Left ventricle myocardium inferior (tissue), 1 donor: ENCODE measurements around the gene CAPN2. TPM values are rescaled to one million over a fixed set of nuclear protein-coding genes. Genes with fewer than 3 reads are reported as not detected.
A peak's percentile ranks its signal among the peaks of the same experiment; 100 is the strongest.

Source experiments
- DNase-seq: peaks from one replicate; pipeline ENCODE4 v3.0.0-alpha.2; 2020
- H3K27ac ChIP-seq: fragments of 200-600 bp; replicated peaks from 2 replicates; pipeline ENCODE4 v1.8.0; 2021
- H3K27me3 ChIP-seq: fragments of 200-600 bp; 2 replicates; pipeline ENCODE4 v1.8.0; 2021; ENCODE audit warnings: low read depth
- H3K36me3 ChIP-seq: fragments of 200-600 bp; 2 replicates; pipeline ENCODE4 v1.8.0; 2021
- H3K4me1 ChIP-seq: fragments of 200-600 bp; 2 replicates; pipeline ENCODE4 v1.8.0; 2021
- H3K4me3 ChIP-seq: fragments of 200-600 bp; 2 replicates; pipeline ENCODE4 v1.8.0; 2021; ENCODE audit warnings: mild to moderate bottlenecking, moderate library complexity
- H3K9me3 ChIP-seq: fragments of 200-600 bp; replicated peaks from 2 replicates; pipeline ENCODE4 v1.8.0; 2021
- CTCF ChIP-seq: fragments of 200-600 bp; IDR thresholded peaks from 2 replicates; pipeline ENCODE4 v1.8.0; 2021; ENCODE audit warnings: antibody characterized with exemption, mild to moderate bottlenecking, borderline replicate concordance
- intact Hi-C: fragments of 100-400 bp; cut with micrococcal nuclease; formaldehyde crosslinking; loops from one replicate; pipeline ENCODE4 v1.11.0; 2022
- total RNA-seq: library from RNA; stranded (reverse); fragmentation: NEBNext Ultra II Directional; extraction: Animal tissue kit (Norgen Biotek cat#: 25700); gene quantifications from one replicate; pipeline ENCODE4 v1.2.1, GENCODE V29; 2021
- donor health status: DM: no; HTN: yes; CAD: no; lungs with severe emphysema.

CAPN2 gene
- total RNA-seq, 1 donor from 2014 or later, result 65.3 TPM

- intact Hi-C loops, result no loop called here
- Histone ChIP-seq H3K27me3 (no peaks in the 10 kb centered on the region), H3K4me3 (no peak overlapping the region), H3K4me1 (peaks cover 84% of the 10 kb centered on the region), H3K36me3 (peaks cover 66% of the 10 kb centered on the region), H3K9me3 (no peaks in the 10 kb centered on the region), H3K27ac (peak overlapping the region; percentile 44)
- TF ChIP-seq CTCF, result no peak
- DNase-seq, result no peak
Observed at GRCh38 chr1:223721658-223722607, 9.6 kb downstream of the CAPN2 start.

- TF ChIP-seq CTCF, result no peak
- Histone ChIP-seq H3K4me3 (no peak overlapping the region), H3K36me3 (peaks cover 55% of the 10 kb centered on the region), H3K9me3 (no peaks in the 10 kb centered on the region), H3K27ac (peak overlapping the region; percentile 41), H3K4me1 (peaks cover 86% of the 10 kb centered on the region), H3K27me3 (no peaks in the 10 kb centered on the region)
- DNase-seq, result no peak
- intact Hi-C loops, result no loop called here
Observed at GRCh38 chr1:223723351-223723904, 11.1 kb downstream of the CAPN2 start.

DNA sequence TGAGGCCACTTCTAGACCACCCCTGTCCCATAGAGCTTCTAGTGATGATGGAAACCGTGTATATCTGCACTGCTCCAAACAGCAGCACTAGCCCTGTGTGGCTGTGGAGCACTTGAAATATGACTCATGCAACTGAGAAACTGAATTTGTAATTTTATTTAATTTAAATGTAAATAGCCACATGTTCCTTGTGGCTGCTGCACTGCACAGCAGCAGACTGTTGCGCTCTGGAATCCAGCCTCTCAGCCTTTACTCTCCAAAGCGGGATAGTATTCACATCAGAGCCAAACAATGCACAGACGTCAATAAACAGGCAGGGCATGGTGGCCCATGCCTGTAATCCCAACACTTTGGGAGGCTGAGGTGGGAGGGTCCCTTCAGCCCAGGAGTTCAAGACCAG lies 12.0 kb downstream of the CAPN2 start:
- peak overlapping the region; percentile 41 for H3K27ac ChIP-seq
- H3K27me3 ChIP-seq, result no peaks in the 10 kb centered on the region
- H3K9me3 ChIP-seq, result no peaks in the 10 kb centered on the region
- H3K36me3 ChIP-seq, result peaks cover 54% of the 10 kb centered on the region
- no peak for DNase-seq
- no peak for TF ChIP-seq CTCF
- H3K4me1 ChIP-seq, result peaks cover 90% of the 10 kb centered on the region
- intact Hi-C loops, result no loop called here
- no peak overlapping the region for H3K4me3 ChIP-seq

DNA sequence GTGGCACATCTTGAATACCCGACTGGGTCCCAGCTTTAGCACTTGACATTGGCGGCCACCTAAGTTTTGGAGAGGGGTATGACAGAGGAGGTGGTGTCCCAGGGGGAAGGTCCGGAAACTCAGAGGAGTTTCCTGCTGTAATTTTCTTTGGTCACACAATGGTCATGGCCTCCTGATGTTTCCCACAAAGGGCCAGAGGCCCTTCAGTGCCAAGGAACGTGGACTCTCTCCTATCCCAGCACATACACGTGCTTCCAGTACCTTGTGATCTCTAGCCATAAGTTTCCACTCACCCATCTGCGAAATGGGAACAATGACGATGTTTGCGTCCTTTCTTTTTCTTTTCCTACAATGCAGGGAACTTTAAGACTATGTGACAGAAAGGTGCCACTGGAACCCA lies 13.2 kb downstream of the CAPN2 start:
- Histone ChIP-seq H3K36me3 (peaks cover 48% of the 10 kb centered on the region), H3K9me3 (no peaks in the 10 kb centered on the region), H3K4me1 (peaks cover 90% of the 10 kb centered on the region), H3K27ac (peak overlapping the region; percentile 86), H3K4me3 (no peak overlapping the region), H3K27me3 (no peaks in the 10 kb centered on the region)
- no peak for TF ChIP-seq CTCF
- no peak for DNase-seq
- intact Hi-C loops, result no loop called here

DNA sequence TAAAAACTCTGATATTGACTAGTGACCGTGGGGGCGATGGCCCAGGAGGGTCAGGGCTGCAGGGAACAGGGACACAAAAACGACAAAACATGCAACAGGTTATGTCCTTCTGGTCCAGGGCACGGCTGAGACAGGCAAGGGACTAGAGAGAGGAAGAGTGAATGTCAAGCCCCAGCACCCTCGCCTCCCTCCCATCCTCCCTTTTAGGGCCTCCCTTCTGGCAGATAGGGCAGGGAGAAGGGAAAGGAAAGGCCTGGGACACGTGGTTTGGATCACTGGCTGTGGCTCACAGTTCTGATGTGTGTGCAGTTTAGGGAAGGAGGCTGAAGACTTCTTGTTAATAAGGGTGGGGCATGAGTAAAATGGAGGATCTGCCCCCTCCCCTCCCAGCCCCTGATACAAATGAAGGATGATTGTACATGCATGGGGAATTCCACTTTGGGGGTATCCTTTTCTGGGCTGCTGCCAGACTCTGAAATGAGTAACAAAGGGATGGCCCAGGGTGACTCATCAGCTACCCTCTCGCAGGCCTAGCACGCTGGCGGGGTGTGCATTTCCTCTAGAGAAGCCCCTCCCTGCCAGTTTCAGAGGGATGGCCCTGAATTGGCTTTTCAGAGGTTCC lies 14.2 kb downstream of the CAPN2 start:
- peak; percentile 72 for DNase-seq
- no peaks in the 10 kb centered on the region for H3K27me3 ChIP-seq
- intact Hi-C loops, result no loop called here
- peak overlapping the region; percentile 86 for H3K27ac ChIP-seq
- peak overlapping the region; percentile 33 for H3K4me3 ChIP-seq
- H3K9me3 ChIP-seq, result no peaks in the 10 kb centered on the region
- H3K36me3 ChIP-seq, result peaks cover 39% of the 10 kb centered on the region
- H3K4me1 ChIP-seq, result peaks cover 90% of the 10 kb centered on the region
- TF ChIP-seq CTCF, result no peak
